Sigmoid colon (tissue), 7 donors: ENCODE results near the gene PATJ. TPM values are rescaled to one million over a fixed set of nuclear protein-coding genes. Genes with fewer than 3 reads are reported as not detected.
"Not testable (repeated sequence)": the region's sequence is repeated elsewhere in the genome, so short reads cannot be mapped to it uniquely, and the experiment has no call there.

ENCODE experiments used
- DNase-seq: peaks from one replicate; pipeline ENCODE4 v3.0.0-alpha.2; 2019
- H3K27ac ChIP-seq, 4 donors: fragments of 200-600 bp; sonication (generic); one replicate each; pipeline ENCODE4 v1.5.1; 2016 to 2019; ENCODE audit warnings: mild to moderate bottlenecking in 1 of 4
- H3K27me3 ChIP-seq, 3 donors: fragments of 200-600 bp; sonication (generic); one replicate each; pipeline ENCODE4 v1.5.1; 2019; ENCODE audit warnings: mild to moderate bottlenecking in 1 of 3
- H3K36me3 ChIP-seq, 4 donors: fragments of 200-600 bp; sonication (generic); one replicate each; pipeline ENCODE4 v1.5.1; 2016 to 2019
- H3K4me1 ChIP-seq, 4 donors: fragments of 200-600 bp; sonication (generic); one replicate each; pipeline ENCODE4 v1.5.1; 2017 to 2019
- H3K4me3 ChIP-seq, 4 donors: fragments of 200-600 bp; sonication (generic); one replicate each; pipeline ENCODE4 v1.5.1; 2017 to 2019; ENCODE audit warnings: mild to moderate bottlenecking in 2 of 4, moderate library complexity in 1 of 4
- H3K9me3 ChIP-seq, 4 donors: fragments of 200-600 bp in 3 of 4; sonication (generic) in 3 of 4; one replicate each; pipeline versions ENCODE4 v1.5.1 to v1.6.1; 2013 to 2019
- EP300 ChIP-seq, 4 donors: sonication (generic); formaldehyde crosslinking; IDR thresholded peaks; one replicate each; pipeline ENCODE4 v1.6.1; 2017; ENCODE audit warnings: antibody characterized with exemption in 4 of 4
- POLR2A ChIP-seq, 2 donors: fragments of 450-650 bp; IDR thresholded peaks; one replicate each; pipeline ENCODE4 v1.6.1; 2016; ENCODE audit warnings: antibody characterized with exemption in 2 of 2, mild to moderate bottlenecking in 2 of 2, moderate library complexity in 2 of 2
- POLR2AphosphoS5 ChIP-seq, 4 donors: sonication (generic); formaldehyde crosslinking; IDR thresholded peaks; one replicate each; pipeline ENCODE4 v1.6.1; 2017; ENCODE audit warnings: antibody characterized with exemption in 4 of 4
- WGBS, 2 donors: extraction: QIAGEN DNeasy Blood & Tissue Kit; methylation state at CpG; one replicate each; pipeline ENCODE4 v1.1.7; 2013; 5-methylcytosine and 5-hydroxymethylcytosine counted together
- intact Hi-C: fragments of 100-400 bp; cut with DNase I; formaldehyde crosslinking; loops from one replicate; pipeline ENCODE4 v1.15.1; 2023
- polyA plus RNA-seq, 3 donors: library from polyadenylated mRNA; stranded (reverse); fragments of 200-250 nt; gene quantifications; one replicate each; pipeline ENCODE4 v1.2.3, GENCODE V29; 2013
- total RNA-seq, 4 donors: library from RNA; depleted of rRNA; stranded (reverse); fragments of >200 nt; gene quantifications; one replicate each; pipeline ENCODE4 v1.1.0, GENCODE V29; 2016
- TF ChIP-seq, protein P1 (sequence below), 4 experiments: fragments of 450-650 bp in 3 of 4; fragments of 200-600 bp in 1 of 4; IDR thresholded peaks; one replicate each; pipeline ENCODE4 v1.5.1; 2016 to 2019; ENCODE audit warnings: antibody characterized with exemption in 4 of 4, mild to moderate bottlenecking in 3 of 4, moderate library complexity in 2 of 4
- donor health status: healthy with polysubstance abuse.
- donor health status: Bipolar disorder and iron deficiency.
- donor health status: healthy.

Gene PATJ
- total and polyA plus RNA-seq, 7 donors = 10.2 to 33.2 (median 21.3) TPM

DNA sequence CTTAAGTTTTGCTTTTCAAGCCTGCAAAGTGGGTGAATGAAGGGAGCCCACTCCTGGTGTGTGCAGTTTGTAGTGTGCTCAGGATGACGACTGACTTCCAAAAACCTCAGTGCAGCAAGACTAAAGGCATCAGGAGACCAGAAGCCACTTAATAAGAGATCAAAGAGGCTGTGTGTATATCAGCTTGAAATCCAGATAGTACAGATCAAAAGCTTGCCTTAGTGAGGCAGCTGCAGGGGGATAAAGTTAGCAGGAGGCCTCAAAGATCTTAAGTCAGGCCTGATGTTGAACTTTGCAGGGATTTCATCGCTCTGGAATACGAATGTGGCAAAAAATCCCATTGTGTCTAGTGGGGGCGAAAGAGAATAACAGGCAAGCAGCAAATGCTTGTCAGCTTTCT lies 99.8 kb downstream of the PATJ start:
- no peak overlapping the region for H3K27ac ChIP-seq
- no peak overlapping the region for H3K4me3 ChIP-seq
- H3K9me3 ChIP-seq = no peaks in the 10 kb centered on the region
- H3K4me1 ChIP-seq = peaks cover 0 to 49% (median 27%) of the 10 kb centered on the region in 4 donors
- no peak for DNase-seq
- WGBS, 2 donors = 90 to 93% methylated on average over 4 of the region's 4 CpGs
- intact Hi-C loops = no loop called here
- no peaks in the 10 kb centered on the region for H3K36me3 ChIP-seq
- TF ChIP-seq POLR2AphosphoS5 (IDR thresholded peaks at IDR 0.05) = no peak
- TF ChIP-seq, protein P1, sequence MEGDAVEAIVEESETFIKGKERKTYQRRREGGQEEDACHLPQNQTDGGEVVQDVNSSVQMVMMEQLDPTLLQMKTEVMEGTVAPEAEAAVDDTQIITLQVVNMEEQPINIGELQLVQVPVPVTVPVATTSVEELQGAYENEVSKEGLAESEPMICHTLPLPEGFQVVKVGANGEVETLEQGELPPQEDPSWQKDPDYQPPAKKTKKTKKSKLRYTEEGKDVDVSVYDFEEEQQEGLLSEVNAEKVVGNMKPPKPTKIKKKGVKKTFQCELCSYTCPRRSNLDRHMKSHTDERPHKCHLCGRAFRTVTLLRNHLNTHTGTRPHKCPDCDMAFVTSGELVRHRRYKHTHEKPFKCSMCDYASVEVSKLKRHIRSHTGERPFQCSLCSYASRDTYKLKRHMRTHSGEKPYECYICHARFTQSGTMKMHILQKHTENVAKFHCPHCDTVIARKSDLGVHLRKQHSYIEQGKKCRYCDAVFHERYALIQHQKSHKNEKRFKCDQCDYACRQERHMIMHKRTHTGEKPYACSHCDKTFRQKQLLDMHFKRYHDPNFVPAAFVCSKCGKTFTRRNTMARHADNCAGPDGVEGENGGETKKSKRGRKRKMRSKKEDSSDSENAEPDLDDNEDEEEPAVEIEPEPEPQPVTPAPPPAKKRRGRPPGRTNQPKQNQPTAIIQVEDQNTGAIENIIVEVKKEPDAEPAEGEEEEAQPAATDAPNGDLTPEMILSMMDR (IDR thresholded peaks at IDR 0.05) = no peak
- TF ChIP-seq EP300 (IDR thresholded peaks at IDR 0.05) = no peak
- TF ChIP-seq POLR2A (IDR thresholded peaks at IDR 0.05) = no peak
- no peaks in the 10 kb centered on the region for H3K27me3 ChIP-seq

DNA sequence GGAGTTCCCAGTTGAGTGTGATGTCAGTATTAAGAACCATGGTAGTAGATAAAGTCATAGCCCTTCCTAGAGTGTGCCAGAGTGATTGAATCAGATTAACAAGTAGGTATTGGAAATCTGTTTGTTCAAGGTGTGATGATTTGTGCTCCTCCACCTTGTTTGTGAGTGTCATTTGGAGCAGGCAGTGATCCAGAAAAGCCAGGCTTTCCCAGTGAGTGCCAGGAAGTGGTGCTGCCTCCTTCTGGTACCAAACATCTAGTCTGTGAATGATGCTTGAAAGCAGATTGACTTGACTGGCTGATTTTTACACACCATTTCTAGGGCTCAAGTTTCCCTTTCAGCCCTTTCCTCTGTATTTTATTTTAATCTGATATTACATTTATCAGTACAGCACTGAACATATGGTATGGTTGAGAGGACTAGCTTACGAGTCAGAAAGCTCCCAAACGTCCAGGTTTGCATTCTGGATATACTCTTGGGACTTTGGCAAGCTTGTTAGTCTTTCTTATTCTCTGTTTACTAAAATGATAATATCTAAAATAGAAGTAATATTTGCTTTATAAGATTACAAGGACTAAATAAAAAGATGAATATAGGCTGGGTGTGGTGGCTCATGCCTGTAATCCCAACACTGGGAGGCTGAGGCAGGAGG lies 100.7 kb downstream of the PATJ start:
- Histone ChIP-seq H3K27ac (no peak overlapping the region), H3K4me1 (peaks cover 0 to 48% (median 29%) of the 10 kb centered on the region in 4 donors), H3K36me3 (no peaks in the 10 kb centered on the region), H3K27me3 (no peaks in the 10 kb centered on the region), H3K4me3 (no peak overlapping the region), H3K9me3 (no peaks in the 10 kb centered on the region)
- 87 to 94% methylated on average over 2 of the region's 2 CpGs for WGBS, 2 donors
- DNase-seq = no peak
- intact Hi-C loops = no loop called here
- TF ChIP-seq EP300 (IDR thresholded peaks at IDR 0.05) = no peak
- TF ChIP-seq POLR2A (IDR thresholded peaks at IDR 0.05) = no peak
- no peak for TF ChIP-seq POLR2AphosphoS5 (IDR thresholded peaks at IDR 0.05)
- TF ChIP-seq, protein P1 (IDR thresholded peaks at IDR 0.05) = no peak

DNA sequence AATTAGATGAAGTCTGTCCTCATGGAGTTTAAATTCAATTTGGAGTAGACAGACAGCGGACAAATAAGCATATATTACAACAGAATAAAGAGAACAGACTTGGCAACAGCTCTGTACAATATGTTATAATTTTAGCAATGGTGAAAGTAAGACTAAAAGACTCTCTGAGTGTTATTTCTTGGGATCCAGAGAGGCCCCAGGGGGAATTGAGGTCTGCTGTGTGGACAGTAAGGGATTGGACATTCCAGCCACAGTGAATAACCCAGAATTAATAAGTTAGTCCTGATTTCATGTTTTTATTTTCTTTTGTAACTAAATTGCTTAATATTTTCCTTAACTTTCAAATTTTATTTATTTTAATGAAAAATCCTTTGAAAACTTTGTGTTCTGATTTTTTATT lies 101.7 kb downstream of the PATJ start:
- peaks cover 0 to 41% (median 24%) of the 10 kb centered on the region in 4 donors for H3K4me1 ChIP-seq
- H3K9me3 ChIP-seq = no peaks in the 10 kb centered on the region
- TF ChIP-seq, protein P1 (IDR thresholded peaks at IDR 0.05) = no peak
- TF ChIP-seq POLR2AphosphoS5 (IDR thresholded peaks at IDR 0.05) (no peak), POLR2A (IDR thresholded peaks at IDR 0.05) (no peak), EP300 (IDR thresholded peaks at IDR 0.05) (no peak)
- intact Hi-C loops = no loop called here
- H3K27ac ChIP-seq = no peak overlapping the region
- H3K4me3 ChIP-seq = no peak overlapping the region
- DNase-seq = no peak
- H3K36me3 ChIP-seq = no peaks in the 10 kb centered on the region
- H3K27me3 ChIP-seq = no peaks in the 10 kb centered on the region
- WGBS, 2 donors = 96 to 97% methylated on average over 1 of the region's 1 CpG

DNA sequence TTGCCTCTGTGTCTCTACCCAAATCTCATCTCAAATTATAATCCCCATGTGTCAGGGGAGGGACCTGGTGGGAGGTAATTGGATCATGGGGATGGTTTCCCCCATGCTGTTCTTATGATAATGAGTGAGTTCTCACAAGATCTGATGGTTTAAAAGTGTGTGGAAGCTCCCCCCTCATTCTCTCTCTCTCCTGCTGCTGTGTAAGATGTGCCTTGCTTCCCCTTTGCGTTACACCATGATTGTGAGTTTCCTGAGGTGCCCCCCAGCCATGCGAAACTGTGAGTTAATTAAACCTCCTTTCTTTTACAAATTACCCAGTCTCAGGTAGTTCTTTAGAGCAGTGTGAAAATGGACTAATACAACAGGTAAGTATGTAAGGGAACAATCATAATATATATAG lies 102.4 kb downstream of the PATJ start:
- H3K4me1 ChIP-seq = peaks cover 0 to 34% (median 19%) of the 10 kb centered on the region in 4 donors
- DNase-seq, H3K27me3 ChIP-seq, H3K9me3 ChIP-seq, intact Hi-C loops, H3K27ac ChIP-seq, H3K4me3 ChIP-seq, H3K36me3 ChIP-seq: not testable (repeated sequence)
- WGBS, 2 donors = 92 to 98% methylated on average over 2 of the region's 2 CpGs

DNA sequence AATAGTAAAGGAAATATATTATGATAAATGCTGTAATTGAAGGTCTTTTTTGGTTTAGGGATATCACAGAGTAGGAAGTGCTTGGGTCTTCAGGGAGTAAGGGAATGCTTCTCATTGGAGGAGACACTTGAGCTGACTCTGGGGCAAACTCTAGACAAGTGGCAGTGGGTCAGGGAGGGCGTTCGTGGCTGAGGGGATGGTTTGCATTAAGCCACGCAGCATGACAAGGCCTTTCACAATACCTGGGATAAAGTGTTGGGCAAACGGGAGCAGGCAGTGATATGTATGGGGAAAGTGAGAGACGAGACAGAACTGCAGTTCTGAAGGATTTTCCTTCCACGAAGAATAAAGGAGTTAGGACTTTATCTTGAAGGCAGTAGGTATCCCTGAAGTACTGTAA lies 109.0 kb downstream of the PATJ start:
- no peak for TF ChIP-seq EP300 (IDR thresholded peaks at IDR 0.05)
- 87 to 88% methylated on average over 6 of the region's 6 CpGs for WGBS, 2 donors
- H3K27ac ChIP-seq = no peak overlapping the region

More for the DNA sequence above, 109.0 kb downstream of the PATJ start:
- Histone ChIP-seq H3K4me3 (no peak overlapping the region), H3K9me3 (no peaks in the 10 kb centered on the region), H3K36me3 (peaks cover 0 to 4% (median 0%) of the 10 kb centered on the region in 4 donors), H3K27me3 (no peaks in the 10 kb centered on the region), H3K4me1 (peaks cover 0 to 16% (median 14%) of the 10 kb centered on the region in 4 donors)
- intact Hi-C loops = loop anchor here (5.0 kb wide), 4 partner anchors 109 to 879 kb away; partner anchors contain the start of gene PATJ
- no peak for DNase-seq
